Fibroblast of lung (primary cell): Measurements from ENCODE around the gene CCNK.

Experiments used
- EZH2 ChIP-seq: IDR thresholded peaks from 2 replicates; pipeline ENCODE4 v1.5.1; 2012; ENCODE audit warnings: low read length, control low read depth, mild to moderate bottlenecking; ENCODE audit errors: missing control alignments
- TF ChIP-seq, protein P1 (sequence below), 2 donors: IDR thresholded peaks in 1 of 2; conservative IDR thresholded peaks in 1 of 2; 1 replicate in 1 of 2; 2 replicates in 1 of 2; pipeline ENCODE4 v1.5.1; 2011 to 2012; ENCODE audit warnings: low read length in 2 of 2, control low read depth in 1 of 2, inconsistent platforms in 1 of 2, low read depth in 1 of 2, mild to moderate bottlenecking in 1 of 2

DNA sequence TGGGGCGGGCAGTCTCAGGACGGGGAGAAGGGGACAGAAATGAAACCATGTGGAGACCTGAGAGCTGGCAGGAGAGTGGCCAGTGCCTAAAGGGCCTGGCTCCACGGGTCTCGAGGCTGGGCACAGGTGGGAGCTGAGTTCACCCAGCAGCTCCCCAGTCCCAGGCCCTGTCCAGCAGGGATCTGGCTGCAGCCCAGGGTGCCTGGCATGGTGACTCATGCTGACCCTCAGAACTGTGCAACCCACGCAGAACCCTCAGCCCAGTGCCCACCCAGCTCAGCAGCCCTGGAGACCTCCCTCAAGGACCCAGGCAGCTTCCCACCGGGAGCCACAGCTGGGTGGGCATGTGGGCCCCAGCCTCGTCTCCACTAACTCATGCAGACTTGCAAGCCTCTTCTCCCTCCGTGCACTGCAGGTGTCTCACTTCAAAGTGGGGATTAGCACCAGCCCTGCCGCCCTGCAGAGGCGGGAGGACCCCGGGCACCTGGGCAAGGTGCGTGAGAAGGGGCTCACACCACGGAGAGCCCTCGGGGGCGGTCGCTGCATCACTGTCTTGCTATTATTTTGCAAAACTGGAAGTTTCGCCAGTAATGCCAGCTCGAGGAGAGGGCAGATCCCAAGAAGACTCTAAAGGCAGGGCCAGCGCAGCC is 46.3 kb downstream of the CCNK start:
- TF ChIP-seq, protein P1, sequence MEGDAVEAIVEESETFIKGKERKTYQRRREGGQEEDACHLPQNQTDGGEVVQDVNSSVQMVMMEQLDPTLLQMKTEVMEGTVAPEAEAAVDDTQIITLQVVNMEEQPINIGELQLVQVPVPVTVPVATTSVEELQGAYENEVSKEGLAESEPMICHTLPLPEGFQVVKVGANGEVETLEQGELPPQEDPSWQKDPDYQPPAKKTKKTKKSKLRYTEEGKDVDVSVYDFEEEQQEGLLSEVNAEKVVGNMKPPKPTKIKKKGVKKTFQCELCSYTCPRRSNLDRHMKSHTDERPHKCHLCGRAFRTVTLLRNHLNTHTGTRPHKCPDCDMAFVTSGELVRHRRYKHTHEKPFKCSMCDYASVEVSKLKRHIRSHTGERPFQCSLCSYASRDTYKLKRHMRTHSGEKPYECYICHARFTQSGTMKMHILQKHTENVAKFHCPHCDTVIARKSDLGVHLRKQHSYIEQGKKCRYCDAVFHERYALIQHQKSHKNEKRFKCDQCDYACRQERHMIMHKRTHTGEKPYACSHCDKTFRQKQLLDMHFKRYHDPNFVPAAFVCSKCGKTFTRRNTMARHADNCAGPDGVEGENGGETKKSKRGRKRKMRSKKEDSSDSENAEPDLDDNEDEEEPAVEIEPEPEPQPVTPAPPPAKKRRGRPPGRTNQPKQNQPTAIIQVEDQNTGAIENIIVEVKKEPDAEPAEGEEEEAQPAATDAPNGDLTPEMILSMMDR (conservative IDR thresholded peaks at IDR 0.05 in 1 of 2, IDR thresholded peaks at IDR 0.05 in 1 of 2; ENCODE audit: low read depth in 1 of 2, low read length in 2 of 2): no peak
- TF ChIP-seq EZH2: no peak
